IMR-90 (cell line): ENCODE measurements around the gene STX7. TPM values are rescaled to one million over a fixed set of nuclear protein-coding genes. Genes with fewer than 3 reads are reported as not detected.

Experiments
- ATAC-seq: fragments of 200-7000 bp; cut with Tn5 transposase; 2 replicates; pipeline ENCODE4 v1.9.1; 2020; ENCODE audit warnings: low read depth, mild to moderate bottlenecking, moderate library complexity
- BruUV-seq: library from RNA; stranded (reverse); fragments of 400-500 nt; replicated peaks from 2 replicates; lab custom pipeline; 2021; lab: Mats Ljungman, UMichigan
- CTCF ChIA-PET: fragments of 300-600 bp; formaldehyde crosslinking; extraction: SDS; loops from one replicate; lab custom pipeline; 2021; ENCODE audit warnings: antibody characterized with exemption; lab: Yijun Ruan, JAX
- POLR2A ChIA-PET: fragments of 300-600 bp; sonication (Branson Sonifier 250); formaldehyde crosslinking; loops from one replicate; lab custom pipeline; 2022; ENCODE audit warnings: antibody characterized with exemption; ENCODE audit not compliant: unreplicated experiment; lab: Charles Lee
- DNase-seq: peaks from one replicate; pipeline ENCODE4 v3.0.0; 2013
- H2AFZ ChIP-seq: replicated peaks from 2 replicates; pipeline ENCODE3; 2013; ENCODE audit warnings: low read length, mild to moderate bottlenecking; ENCODE audit not compliant: poor library complexity
- H2AK5ac ChIP-seq: 2 replicates; pipeline ENCODE4 v1.6.1; 2013; ENCODE audit warnings: low read depth, low read length, inconsistent platforms
- H2AK9ac ChIP-seq: replicated peaks from 2 replicates; pipeline ENCODE3; 2013; ENCODE audit warnings: mild to moderate bottlenecking, low read depth, low read length, moderate library complexity; ENCODE audit not compliant: poor library complexity
- H2BK120ac ChIP-seq: 2 replicates; pipeline ENCODE4 v1.6.1; 2013; ENCODE audit warnings: low read depth, low read length, inconsistent platforms
- H2BK15ac ChIP-seq: 3 replicates; pipeline ENCODE4 v1.6.1; 2013; ENCODE audit warnings: low read depth, low read length, inconsistent platforms
- H2BK20ac ChIP-seq: 2 replicates; pipeline ENCODE4 v1.6.1; 2013; ENCODE audit warnings: low read depth, mild to moderate bottlenecking, inconsistent platforms, low read length, moderate library complexity
- H2BK5ac ChIP-seq: 2 replicates; pipeline ENCODE4 v1.6.1; 2013; ENCODE audit warnings: mild to moderate bottlenecking, low read depth, low read length, inconsistent platforms; ENCODE audit not compliant: poor library complexity, severe bottlenecking
- H3K14ac ChIP-seq: replicated peaks from 2 replicates; pipeline ENCODE4 v1.6.1; 2013; ENCODE audit warnings: low read depth, low read length, inconsistent platforms
- H3K18ac ChIP-seq: 2 replicates; pipeline ENCODE4 v1.6.1; 2013; ENCODE audit warnings: low read depth, low read length, control low read depth
- H3K23ac ChIP-seq: 2 replicates; pipeline ENCODE4 v1.6.1; 2013; ENCODE audit warnings: low read depth, low read length, inconsistent platforms
- H3K27ac ChIP-seq: 2 replicates; pipeline ENCODE4 v1.5.1; 2013; ENCODE audit warnings: mild to moderate bottlenecking, control low read depth, low read length; ENCODE audit not compliant: insufficient read depth
- H3K27me3 ChIP-seq: 2 replicates; pipeline ENCODE4 v1.6.1; 2013; ENCODE audit warnings: low read length; ENCODE audit not compliant: control insufficient read depth, insufficient read depth
- H3K36me3 ChIP-seq: 2 replicates; pipeline ENCODE4 v1.6.1; 2013; ENCODE audit warnings: low read length, mixed read lengths; ENCODE audit not compliant: control insufficient read depth, insufficient read depth
- H3K4ac ChIP-seq: 2 replicates; pipeline ENCODE4 v1.6.1; 2013; ENCODE audit warnings: low read depth, low read length, inconsistent platforms
- H3K4me1 ChIP-seq: 2 replicates; pipeline ENCODE4 v1.6.1; 2013; ENCODE audit warnings: low read length, mixed read lengths; ENCODE audit not compliant: control insufficient read depth, insufficient read depth
- H3K4me2 ChIP-seq: 2 replicates; pipeline ENCODE4 v1.6.1; 2013; ENCODE audit warnings: low read depth, mild to moderate bottlenecking, control low read depth, low read length, moderate library complexity
- H3K4me3 ChIP-seq: 2 replicates; pipeline ENCODE4 v1.5.1; 2013; ENCODE audit warnings: low read depth, mild to moderate bottlenecking, control low read depth, low read length, moderate library complexity; ENCODE audit not compliant: insufficient read depth
- H3K56ac ChIP-seq: 2 replicates; pipeline ENCODE4 v1.6.1; 2013; ENCODE audit warnings: low read length, inconsistent platforms; ENCODE audit not compliant: insufficient read depth; ENCODE audit errors: extremely low read depth
- H3K79me1 ChIP-seq, 2 experiments: 2 replicates each; pipeline ENCODE4 v1.6.1; 2013; ENCODE audit warnings: low read length in 2 of 2, inconsistent platforms in 1 of 2, low read depth in 1 of 2
- H3K9ac ChIP-seq: 2 replicates; pipeline ENCODE4 v1.6.1; 2013; ENCODE audit warnings: low read depth, low read length, control low read depth
- H3K9me1 ChIP-seq: 2 replicates; pipeline ENCODE4 v1.6.1; 2013; ENCODE audit warnings: low read length, inconsistent platforms; ENCODE audit not compliant: insufficient read depth
- H3K9me3 ChIP-seq: 2 replicates; pipeline ENCODE4 v1.6.1; 2013; ENCODE audit warnings: low read length; ENCODE audit not compliant: control insufficient read depth, insufficient read depth
- H4K20me1 ChIP-seq: 2 replicates; pipeline ENCODE4 v1.6.1; 2013; ENCODE audit warnings: low read length, inconsistent platforms; ENCODE audit not compliant: insufficient read depth
- H4K5ac ChIP-seq: 2 replicates; pipeline ENCODE4 v1.6.1; 2013; ENCODE audit warnings: mild to moderate bottlenecking, low read depth, low read length, control low read depth
- H4K8ac ChIP-seq, 2 experiments: 2 replicates each; pipeline ENCODE4 v1.6.1; 2013; ENCODE audit warnings: low read depth in 2 of 2, low read length in 2 of 2, control low read depth in 1 of 2, inconsistent platforms in 1 of 2
- H4K91ac ChIP-seq: 2 replicates; pipeline ENCODE4 v1.6.1; 2013; ENCODE audit warnings: low read depth, low read length, inconsistent platforms; ENCODE audit not compliant: insufficient read depth
- CEBPB ChIP-seq: IDR thresholded peaks from 2 replicates; pipeline ENCODE4 v1.6.1; 2012; ENCODE audit warnings: low read depth, low read length, improper control_type of control experiment
- ELK1 ChIP-seq: fragments of 150-350 bp; IDR thresholded peaks from 2 replicates; pipeline ENCODE4 v1.6.1; 2016; ENCODE audit warnings: low read depth, mild to moderate bottlenecking, low read length, moderate library complexity, borderline replicate concordance
- FOS ChIP-seq: fragments of 150-350 bp; IDR thresholded peaks from 2 replicates; pipeline ENCODE4 v1.6.1; 2016; ENCODE audit warnings: low read depth, low read length
- USF2 ChIP-seq: fragments of 150-350 bp; IDR thresholded peaks from 2 replicates; pipeline ENCODE4 v1.6.1; 2017; ENCODE audit warnings: mild to moderate bottlenecking, antibody characterized with exemption, low read length, low read depth
- WGBS, 2 experiments: methylation state at CpG; one replicate each; pipeline versions ENCODE4 v1.1.5 to v1.1.7; 2013; ENCODE audit warnings: missing lambda C conversion rate in 2 of 2; ENCODE audit not compliant: insufficient read length in 1 of 2; ENCODE audit errors: extremely low coverage in 2 of 2; 5-methylcytosine and 5-hydroxymethylcytosine counted together
- dilution Hi-C: fragments of 300-500 bp; cut with HindIII; formaldehyde crosslinking; loops from one replicate; pipeline ENCODE4 v1.14.3; 2018; ENCODE audit warnings: low sequenced_read_pairs; ENCODE audit not compliant: unreplicated experiment
- in situ Hi-C: fragments of 300-500 bp; cut with MboI; formaldehyde crosslinking; loops from 3 replicates; pipeline ENCODE4 v1.14.3; 2019; ENCODE audit warnings: low sequenced_read_pairs, inconsistent platforms, mixed read lengths
- intact Hi-C: fragments of 100-400 bp; cut with micrococcal nuclease; formaldehyde crosslinking; loops from 2 replicates; pipeline ENCODE4 v1.10.0; 2022
- polyA plus RNA-seq, 3 experiments: library from polyadenylated mRNA; depleted of rRNA; stranded (reverse); fragments of >200 nt; gene quantifications; 2 replicates each; pipeline ENCODE4 v1.2.3, GENCODE V29; 2012; ENCODE audit warnings: low replicate concordance in 1 of 3
- total RNA-seq: library from RNA; depleted of rRNA; stranded (reverse); fragments of >200 nt; gene quantifications from 2 replicates; pipeline ENCODE4 v1.2.3, GENCODE V29; 2012

Gene STX7
- total and polyA plus RNA-seq, 2 of the 4 experiments (the other 2 are of a cell fraction): 16.5 to 35.1 TPM

- 90% methylated on average over 4 of the region's 4 CpGs; no CpG with 5 or more reads in 1 of the 2 experiments for WGBS, 2 experiments
- Histone ChIP-seq H3K9me3 (no peaks in the 10 kb centered on the region), H3K27ac (no peak overlapping the region), H3K18ac (no peak overlapping the region), H3K56ac (no peak overlapping the region), H3K4me3 (no peak overlapping the region), H2AK9ac (no peak overlapping the region), H4K91ac (no peak overlapping the region), H2BK5ac (no peak overlapping the region), H3K4ac (no peak overlapping the region), H3K36me3 (no peaks in the 10 kb centered on the region), H3K23ac (no peak overlapping the region), H3K4me1 (no peaks in the 10 kb centered on the region), H3K9ac (no peak overlapping the region), H4K8ac (no peak overlapping the region), H4K20me1 (no peaks in the 10 kb centered on the region), H3K9me1 (peaks cover 6% of the 10 kb centered on the region; the same call in 1 of the 2 replicates), H3K14ac (no peak overlapping the region), H3K4me2 (no peak overlapping the region), H2AK5ac (no peak overlapping the region), H2BK15ac (no peak overlapping the region), H4K5ac (no peak overlapping the region), H3K79me1 (no peaks in the 10 kb centered on the region), H2AFZ (no peak overlapping the region), H3K27me3 (peaks cover 50% of the 10 kb centered on the region), H2BK120ac (no peak overlapping the region), H2BK20ac (no peak overlapping the region)
- no peak for ATAC-seq
- dilution Hi-C loops: no loop called here
- TF ChIP-seq ELK1: no peak
- TF ChIP-seq CEBPB: no peak
- TF ChIP-seq USF2: no peak
- TF ChIP-seq FOS: no peak
- ChIA-PET CTCF (no interaction called here), POLR2A (no interaction called here)
- no peak for DNase-seq
- BruUV-seq: no TSS peak
- in situ Hi-C loops: no loop called here
- intact Hi-C loops: no loop called here
Measured at GRCh38 chr6:132548746-132549463, 36.0 kb upstream of the STX7 start.
